ENCODE results near the gene FILIP1L. TPM values are rescaled to one million over a fixed set of nuclear protein-coding genes. Genes with fewer than 3 reads are reported as not detected.

The FILIP1L gene
- total and polyA plus RNA-seq, 2 experiments from 2014 or later, result 0.45 to 0.82 TPM

DNA sequence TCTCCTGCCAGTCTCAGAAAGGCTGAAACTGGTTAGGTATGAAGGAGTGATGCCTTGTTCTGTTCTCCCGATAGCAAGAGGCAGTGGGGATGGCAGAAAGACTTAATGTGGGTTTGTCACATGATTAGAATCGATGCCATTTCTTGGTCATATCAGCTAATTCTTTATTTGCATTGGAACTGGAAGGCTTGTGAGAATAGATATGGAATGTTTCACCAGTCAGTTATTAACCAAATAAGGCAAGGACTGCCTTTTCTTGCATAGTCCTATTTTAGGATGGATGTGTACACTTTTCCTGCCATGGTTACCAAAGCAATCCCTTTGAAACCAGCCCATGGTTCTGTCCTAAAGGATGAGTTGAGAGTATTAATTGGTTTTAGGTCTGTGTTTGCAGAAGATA, 33.7 kb downstream of the FILIP1L start:
- Histone ChIP-seq H3K4me1 (ENCODE audit: low read depth) (peaks cover 17% of the 10 kb centered on the region), H3K4me3 (no peak overlapping the region), H3K9me3 (ENCODE audit: low read depth) (no peaks in the 10 kb centered on the region), H3K36me3 (no peaks in the 10 kb centered on the region), H3K27me3 (no peaks in the 10 kb centered on the region), H3K27ac (no peak overlapping the region)
- TF ChIP-seq, protein P1, sequence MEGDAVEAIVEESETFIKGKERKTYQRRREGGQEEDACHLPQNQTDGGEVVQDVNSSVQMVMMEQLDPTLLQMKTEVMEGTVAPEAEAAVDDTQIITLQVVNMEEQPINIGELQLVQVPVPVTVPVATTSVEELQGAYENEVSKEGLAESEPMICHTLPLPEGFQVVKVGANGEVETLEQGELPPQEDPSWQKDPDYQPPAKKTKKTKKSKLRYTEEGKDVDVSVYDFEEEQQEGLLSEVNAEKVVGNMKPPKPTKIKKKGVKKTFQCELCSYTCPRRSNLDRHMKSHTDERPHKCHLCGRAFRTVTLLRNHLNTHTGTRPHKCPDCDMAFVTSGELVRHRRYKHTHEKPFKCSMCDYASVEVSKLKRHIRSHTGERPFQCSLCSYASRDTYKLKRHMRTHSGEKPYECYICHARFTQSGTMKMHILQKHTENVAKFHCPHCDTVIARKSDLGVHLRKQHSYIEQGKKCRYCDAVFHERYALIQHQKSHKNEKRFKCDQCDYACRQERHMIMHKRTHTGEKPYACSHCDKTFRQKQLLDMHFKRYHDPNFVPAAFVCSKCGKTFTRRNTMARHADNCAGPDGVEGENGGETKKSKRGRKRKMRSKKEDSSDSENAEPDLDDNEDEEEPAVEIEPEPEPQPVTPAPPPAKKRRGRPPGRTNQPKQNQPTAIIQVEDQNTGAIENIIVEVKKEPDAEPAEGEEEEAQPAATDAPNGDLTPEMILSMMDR (IDR thresholded peaks at IDR 0.05; ENCODE audit: low read depth, low read length), result no peak
- no peak for DNase-seq (ENCODE audit: low read depth in 1 of 2, low spot score in 1 of 2)

DNA sequence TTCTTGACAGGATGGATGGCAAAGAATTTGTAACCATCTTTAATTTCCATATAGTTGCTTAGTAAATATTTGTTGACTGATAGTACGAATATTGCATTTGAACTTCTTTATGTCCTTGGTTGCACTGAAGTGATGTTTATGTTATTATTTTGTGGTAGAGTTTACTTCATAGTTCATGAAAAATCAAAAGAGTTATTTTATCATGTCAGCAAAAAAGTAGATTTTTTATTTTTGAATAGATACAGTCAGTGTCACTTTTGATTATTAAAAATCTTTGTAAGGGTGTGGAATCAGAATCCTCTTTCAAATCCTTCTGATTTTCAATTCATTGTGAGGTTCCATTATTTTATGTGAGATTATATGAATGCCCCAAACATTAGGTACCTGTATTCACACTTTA, 35.0 kb downstream of the FILIP1L start:
- H3K27ac ChIP-seq, result no peak overlapping the region
- no peak overlapping the region for H3K4me3 ChIP-seq
- H3K36me3 ChIP-seq, result no peaks in the 10 kb centered on the region
- DNase-seq (ENCODE audit: low read depth in 1 of 2, low spot score in 1 of 2), result no peak
- TF ChIP-seq, protein P1 (IDR thresholded peaks at IDR 0.05; ENCODE audit: low read depth, low read length), result no peak
- no peaks in the 10 kb centered on the region for H3K27me3 ChIP-seq
- peaks cover 24% of the 10 kb centered on the region for H3K4me1 ChIP-seq (ENCODE audit: low read depth)
- H3K9me3 ChIP-seq (ENCODE audit: low read depth), result no peaks in the 10 kb centered on the region

DNA sequence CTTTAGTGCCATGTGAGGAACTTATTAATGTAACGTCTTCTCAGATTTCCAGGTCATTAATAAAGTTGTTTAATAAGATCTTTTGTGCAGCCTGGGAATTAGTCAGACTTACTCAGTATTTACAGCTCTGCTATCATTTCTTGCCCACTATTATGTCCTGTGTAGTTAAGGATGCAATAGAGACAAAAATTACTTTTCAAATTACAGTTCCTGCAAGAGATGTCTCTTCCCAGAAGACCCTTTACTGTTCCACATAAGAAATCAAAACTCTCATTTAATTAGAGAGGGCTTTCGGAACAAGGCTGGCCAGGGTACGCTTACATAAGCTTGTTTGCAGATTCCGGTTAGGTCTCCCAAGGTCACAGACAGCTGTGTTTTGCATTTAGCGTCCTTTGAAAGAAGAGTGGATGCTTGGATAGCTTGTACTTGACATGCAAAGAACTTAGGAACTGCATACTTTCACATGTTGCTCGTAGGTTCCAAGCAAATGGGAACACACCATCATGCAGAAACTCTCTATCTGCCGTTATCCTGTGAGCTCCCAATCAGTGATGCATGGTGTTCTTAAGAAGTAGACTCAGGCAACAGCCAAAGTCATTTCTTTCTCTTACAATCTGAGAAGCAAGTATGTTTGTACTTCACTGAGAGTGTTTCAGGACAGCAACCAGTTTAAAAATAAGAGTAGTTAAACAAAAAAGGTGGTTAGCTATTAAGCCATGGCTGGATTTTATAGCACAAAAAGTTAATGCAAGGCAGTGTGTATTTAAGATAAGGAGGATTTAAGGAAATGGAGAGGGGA, 37.4 kb downstream of the FILIP1L start:
- TF ChIP-seq, protein P1 (IDR thresholded peaks at IDR 0.05; ENCODE audit: low read depth, low read length), result no peak
- no peak overlapping the region for H3K4me3 ChIP-seq
- no peak overlapping the region for H3K27ac ChIP-seq

GRCh38 chr3:100075851-100076730, 38.2 kb downstream of the FILIP1L start:
- DNase-seq (ENCODE audit: low read depth in 1 of 2, low spot score in 1 of 2), result no peak
- Histone ChIP-seq H3K27me3 (no peaks in the 10 kb centered on the region), H3K9me3 (ENCODE audit: low read depth) (no peaks in the 10 kb centered on the region), H3K27ac (peak overlapping the region; percentile 14), H3K4me1 (ENCODE audit: low read depth) (peaks cover 27% of the 10 kb centered on the region), H3K4me3 (no peak overlapping the region), H3K36me3 (no peaks in the 10 kb centered on the region)
- TF ChIP-seq, protein P1 (IDR thresholded peaks at IDR 0.05; ENCODE audit: low read depth, low read length), result no peak

More for the DNA sequence above, 37.4 kb downstream of the FILIP1L start:
- Histone ChIP-seq H3K27me3 (no peaks in the 10 kb centered on the region), H3K36me3 (no peaks in the 10 kb centered on the region), H3K4me1 (ENCODE audit: low read depth) (peaks cover 27% of the 10 kb centered on the region), H3K9me3 (ENCODE audit: low read depth) (no peaks in the 10 kb centered on the region)
- peak in 1 of 2 donors; percentile 43 for DNase-seq (ENCODE audit: low read depth in 1 of 2, low spot score in 1 of 2)

DNA sequence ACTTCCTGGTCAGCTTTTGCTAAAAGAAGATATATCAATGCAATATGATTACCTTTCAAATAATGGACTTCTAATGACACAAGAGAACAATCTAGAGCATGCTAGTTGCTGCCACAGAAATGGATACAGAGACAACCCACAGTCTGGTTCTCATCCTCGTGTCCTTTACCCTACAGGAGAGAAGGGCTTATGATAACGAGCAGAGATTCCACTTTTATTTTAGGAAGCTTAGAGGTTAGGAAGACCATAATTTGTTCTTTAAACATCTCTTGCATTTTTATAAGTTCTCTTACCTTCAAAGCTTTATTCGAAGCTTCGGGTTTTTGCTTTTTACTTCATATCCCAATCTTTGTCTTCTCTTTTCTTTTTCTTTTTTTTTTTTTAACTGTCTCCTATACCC, 39.1 kb downstream of the FILIP1L start:
- Histone ChIP-seq H3K4me1 (ENCODE audit: low read depth) (peaks cover 27% of the 10 kb centered on the region), H3K27me3 (no peaks in the 10 kb centered on the region), H3K9me3 (ENCODE audit: low read depth) (no peaks in the 10 kb centered on the region), H3K36me3 (no peaks in the 10 kb centered on the region), H3K27ac (no peak overlapping the region), H3K4me3 (no peak overlapping the region)
- no peak for DNase-seq (ENCODE audit: low read depth in 1 of 2, low spot score in 1 of 2)
- TF ChIP-seq, protein P1 (IDR thresholded peaks at IDR 0.05; ENCODE audit: low read depth, low read length), result no peak
